ENCODE measurements around the gene SCFD2. TPM values are rescaled to one million over a fixed set of nuclear protein-coding genes. Genes with fewer than 3 reads are reported as not detected.

The SCFD2 gene
- total RNA-seq, 4 donors from 2014 or later: 8.9 to 16.0 (median 14.8) TPM

- DNase-seq (no peak), ATAC-seq (no peak)
- Histone ChIP-seq H3K4me1 (no peaks in the 10 kb centered on the region), H3K9me3 (no peaks in the 10 kb centered on the region), H3K36me3 (no peaks in the 10 kb centered on the region), H3K4me3 (no peak overlapping the region), H3K27me3 (no peaks in the 10 kb centered on the region), H3K27ac (no peak overlapping the region)
- in situ Hi-C loops (cut with MboI; ENCODE audit: low sequenced_read_pairs in 4 of 4) (no loop called here), intact Hi-C loops (cut with DNase I; ENCODE audit: low total_unique reads) (no loop called here)
- TF ChIP-seq POLR2A (IDR thresholded peaks at IDR 0.05) (no peak), CTCF (IDR thresholded peaks at IDR 0.05 in 4 of 5, conservative IDR thresholded peaks at IDR 0.05 in 1 of 5) (no peak)
Measured at GRCh38 chr4:53173576-53173975, 192.3 kb downstream of the SCFD2 start.

GRCh38 chr4:53171797-53172196 is 194.1 kb downstream of the SCFD2 start:
- in situ Hi-C loops (cut with MboI; ENCODE audit: low sequenced_read_pairs in 4 of 4) (no loop called here), intact Hi-C loops (cut with DNase I; ENCODE audit: low total_unique reads) (no loop called here)
- Histone ChIP-seq H3K27ac (no peak overlapping the region), H3K9me3 (no peaks in the 10 kb centered on the region), H3K4me3 (no peak overlapping the region), H3K36me3 (no peaks in the 10 kb centered on the region), H3K27me3 (no peaks in the 10 kb centered on the region), H3K4me1 (no peaks in the 10 kb centered on the region)
- DNase-seq: no peak
- TF ChIP-seq CTCF (IDR thresholded peaks at IDR 0.05 in 4 of 5, conservative IDR thresholded peaks at IDR 0.05 in 1 of 5) (no peak), POLR2A (IDR thresholded peaks at IDR 0.05) (no peak)
- no peak for ATAC-seq

- TF ChIP-seq POLR2A (IDR thresholded peaks at IDR 0.05): no peak
- no peak for TF ChIP-seq CTCF (IDR thresholded peaks at IDR 0.05 in 4 of 5, conservative IDR thresholded peaks at IDR 0.05 in 1 of 5)
Measured at GRCh38 chr4:53169695-53170617, 195.9 kb downstream of the SCFD2 start.

GRCh38 chr4:53168228-53168627 is 197.6 kb downstream of the SCFD2 start:
- Histone ChIP-seq H3K36me3 (no peaks in the 10 kb centered on the region), H3K27ac (no peak overlapping the region), H3K4me3 (no peak overlapping the region), H3K27me3 (no peaks in the 10 kb centered on the region), H3K4me1 (no peaks in the 10 kb centered on the region), H3K9me3 (no peaks in the 10 kb centered on the region)
- ATAC-seq (no peak), DNase-seq (no peak)
- in situ Hi-C loops (cut with MboI; ENCODE audit: low sequenced_read_pairs in 4 of 4): no loop called here
- TF ChIP-seq CTCF (IDR thresholded peaks at IDR 0.05 in 4 of 5, conservative IDR thresholded peaks at IDR 0.05 in 1 of 5) (no peak), POLR2A (IDR thresholded peaks at IDR 0.05) (no peak)
- intact Hi-C loops (cut with DNase I; ENCODE audit: low total_unique reads): no loop called here

More at GRCh38 chr4:53169695-53170617, 195.9 kb downstream of the SCFD2 start:
- Histone ChIP-seq H3K4me3 (no peak overlapping the region), H3K27ac (no peak overlapping the region), H3K9me3 (no peaks in the 10 kb centered on the region), H3K4me1 (no peaks in the 10 kb centered on the region), H3K36me3 (no peaks in the 10 kb centered on the region), H3K27me3 (no peaks in the 10 kb centered on the region)
- ATAC-seq (no peak), DNase-seq (no peak)
- intact Hi-C loops (cut with DNase I; ENCODE audit: low total_unique reads) (no loop called here), in situ Hi-C loops (cut with MboI; ENCODE audit: low sequenced_read_pairs in 4 of 4) (no loop called here)
